NOMO-1 treated with dmso at 0.1 percent for 144 hours (cell line): Measurements from ENCODE around the gene LDHD.

ENCODE experiments used
- DNase-seq: peaks from one replicate; lab custom pipeline; 2025; ENCODE audit not compliant: unreplicated experiment; lab: John Stamatoyannopoulos, UW

Gene LDHD

DNA sequence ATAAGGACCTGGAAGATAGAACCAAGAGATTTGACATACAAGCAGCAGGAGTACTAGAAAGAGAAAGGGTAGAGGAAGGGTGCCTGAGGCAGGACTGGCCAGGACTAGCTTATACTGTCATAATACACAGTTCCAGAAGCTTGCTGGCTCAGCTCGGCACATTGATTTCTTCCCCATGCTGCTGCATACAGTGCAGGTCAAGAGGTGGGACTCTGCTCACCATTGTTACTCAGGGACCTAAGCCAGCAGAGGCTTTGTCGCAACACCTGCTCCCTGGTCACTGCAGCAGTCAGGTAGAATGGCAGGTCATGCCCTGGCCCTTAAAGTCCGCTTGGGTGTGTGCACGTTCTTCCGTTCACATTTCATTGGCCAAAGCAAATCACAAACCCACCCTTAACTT, 32.8 kb downstream of the LDHD start:
- DNase-seq = no peak

DNA sequence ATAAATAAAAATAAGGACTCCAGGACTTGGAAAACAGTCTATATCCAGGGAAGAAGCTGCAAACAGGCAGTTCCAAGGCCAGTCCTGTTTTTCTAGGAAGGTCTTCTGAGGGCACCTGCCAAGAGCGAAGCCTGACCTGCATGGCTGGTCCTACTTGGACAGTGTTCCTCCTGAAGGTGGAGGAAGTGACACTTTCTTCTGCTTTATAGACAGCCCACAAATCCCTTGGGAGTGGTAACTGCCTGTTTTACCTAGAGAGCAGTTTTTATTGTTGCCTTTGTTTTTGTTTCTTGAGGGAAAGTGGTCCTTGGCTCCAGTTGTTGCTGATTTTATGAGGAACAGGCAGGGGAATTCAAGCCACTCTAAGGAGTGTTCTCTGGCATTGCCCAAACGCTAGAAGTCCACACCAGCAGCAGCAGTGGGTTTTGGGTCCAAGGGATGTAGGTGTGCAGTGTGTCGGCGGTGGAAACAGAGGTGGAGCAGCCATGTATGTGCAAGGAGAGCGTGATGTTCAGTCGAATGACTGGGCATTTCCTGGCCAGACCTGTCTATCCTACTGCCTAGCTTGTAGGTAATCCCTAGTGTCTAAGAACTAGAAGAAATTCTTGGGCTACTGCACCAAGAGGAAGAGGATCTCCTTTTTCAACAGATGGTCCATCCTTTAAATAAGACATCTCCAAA, 35.3 kb downstream of the LDHD start:
- DNase-seq = no peak

DNA sequence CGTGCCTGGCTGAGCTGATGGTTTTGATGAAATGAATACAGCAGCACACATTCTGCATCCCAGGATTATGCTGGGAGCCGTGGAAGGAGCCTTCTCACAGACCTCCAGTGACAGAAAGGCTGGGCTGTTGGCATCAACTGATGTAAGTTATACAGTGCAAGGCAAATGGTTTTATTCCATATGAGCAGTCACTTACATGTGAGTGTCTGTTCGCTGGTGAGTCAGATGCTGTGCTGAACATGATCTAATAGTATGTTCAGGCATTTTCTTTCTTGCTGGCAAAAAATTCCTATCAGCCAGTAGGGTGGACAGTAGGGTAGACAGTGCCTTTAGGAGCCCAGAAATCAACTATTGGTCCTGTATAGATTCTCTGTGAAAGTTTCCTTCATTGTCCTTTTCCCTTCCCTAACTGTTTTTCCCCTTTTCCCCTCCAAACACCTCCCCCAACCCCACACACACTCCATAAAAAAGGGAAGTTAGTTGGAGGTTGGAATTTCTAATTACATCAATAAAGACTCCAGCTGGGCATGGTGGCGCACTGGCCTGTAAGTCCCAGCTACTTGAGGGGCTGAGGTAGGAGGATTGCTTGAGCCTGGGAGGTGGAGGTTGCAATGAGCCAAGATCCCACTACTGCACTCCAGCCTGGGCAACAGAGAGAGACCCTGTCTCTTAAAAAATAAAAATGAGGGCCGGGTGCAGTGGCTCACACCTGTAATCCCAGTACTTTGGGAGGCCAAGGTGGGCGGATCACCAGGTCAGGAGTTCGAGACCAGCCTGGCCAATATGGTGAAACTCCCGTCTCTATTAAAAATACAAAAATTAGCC, 36.2 kb downstream of the LDHD start:
- DNase-seq = no peak

DNA sequence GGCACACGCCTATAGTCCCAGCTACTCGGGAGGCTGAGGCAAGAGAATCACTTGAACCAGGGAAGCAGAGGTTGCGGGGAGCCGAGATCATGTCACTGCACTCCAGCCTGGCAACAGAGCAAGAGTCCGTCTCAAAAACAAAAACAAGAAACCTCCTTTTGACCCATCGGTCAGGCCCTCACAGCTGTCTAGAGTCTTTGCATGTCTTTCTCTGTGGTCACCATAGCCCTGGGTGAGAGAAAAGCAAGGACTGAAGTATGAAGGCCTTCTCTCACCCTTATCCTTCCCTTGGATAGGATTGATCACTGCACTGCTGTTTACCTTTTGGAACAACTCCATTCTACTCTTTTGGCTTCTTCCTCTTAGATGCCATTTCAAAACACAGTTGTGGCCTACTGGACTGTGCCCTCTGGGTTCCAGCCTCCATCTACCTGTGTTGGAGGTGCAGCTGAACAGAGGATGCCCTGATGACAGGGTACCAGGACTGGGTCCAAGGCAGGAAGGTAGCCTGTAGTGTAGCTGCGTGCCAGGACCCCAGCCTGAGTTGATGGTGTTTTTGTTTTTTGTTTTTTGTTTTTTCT, 37.1 kb downstream of the LDHD start:
- DNase-seq = no peak

DNA sequence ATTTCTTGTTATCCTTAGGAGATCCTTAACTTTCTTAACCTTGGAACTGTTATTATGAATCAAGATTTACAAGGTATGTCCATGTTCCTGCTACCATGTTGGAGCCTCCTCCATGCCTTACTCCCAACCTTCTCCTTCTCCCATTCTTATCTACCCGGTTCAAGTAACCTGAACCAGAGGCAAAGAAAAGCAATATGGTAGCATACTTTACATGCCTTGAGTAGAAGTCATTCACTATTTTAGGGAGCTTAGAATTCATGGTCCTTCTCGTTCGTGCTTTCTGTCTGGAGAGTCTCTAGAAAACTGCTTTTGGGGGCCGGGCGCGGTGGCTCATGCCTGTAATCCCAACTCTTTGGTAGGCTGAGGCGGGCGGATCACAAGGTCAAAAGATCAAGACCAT, 37.7 kb downstream of the LDHD start:
- DNase-seq = no peak

DNA sequence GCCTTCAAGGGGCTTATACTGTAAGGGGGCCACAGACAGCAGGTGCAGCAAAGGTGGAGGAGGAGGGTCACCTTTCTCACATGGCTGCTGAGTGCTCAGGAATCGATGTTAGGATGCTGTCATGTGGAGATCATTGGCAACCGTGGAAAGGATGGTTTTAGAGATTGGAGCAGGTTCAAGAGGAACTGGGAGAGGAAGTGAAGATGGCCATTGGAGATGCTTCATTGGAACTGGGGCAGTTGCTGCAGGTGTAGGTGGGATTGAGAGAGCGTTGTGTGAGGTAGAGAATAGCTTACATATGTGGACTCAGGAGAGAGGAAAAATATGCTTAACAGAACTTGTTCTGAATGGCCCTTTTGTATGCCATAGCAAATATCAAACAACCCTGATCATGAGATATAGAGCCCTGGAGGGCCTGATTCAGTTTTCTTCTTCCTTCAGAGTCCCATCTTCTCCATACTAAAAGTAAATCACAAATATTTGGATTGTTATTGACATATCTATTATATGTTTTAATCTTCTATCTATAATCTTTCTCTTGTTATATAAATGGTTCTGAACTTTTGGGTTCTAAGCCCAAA, 40.8 kb downstream of the LDHD start:
- no peak for DNase-seq

DNA sequence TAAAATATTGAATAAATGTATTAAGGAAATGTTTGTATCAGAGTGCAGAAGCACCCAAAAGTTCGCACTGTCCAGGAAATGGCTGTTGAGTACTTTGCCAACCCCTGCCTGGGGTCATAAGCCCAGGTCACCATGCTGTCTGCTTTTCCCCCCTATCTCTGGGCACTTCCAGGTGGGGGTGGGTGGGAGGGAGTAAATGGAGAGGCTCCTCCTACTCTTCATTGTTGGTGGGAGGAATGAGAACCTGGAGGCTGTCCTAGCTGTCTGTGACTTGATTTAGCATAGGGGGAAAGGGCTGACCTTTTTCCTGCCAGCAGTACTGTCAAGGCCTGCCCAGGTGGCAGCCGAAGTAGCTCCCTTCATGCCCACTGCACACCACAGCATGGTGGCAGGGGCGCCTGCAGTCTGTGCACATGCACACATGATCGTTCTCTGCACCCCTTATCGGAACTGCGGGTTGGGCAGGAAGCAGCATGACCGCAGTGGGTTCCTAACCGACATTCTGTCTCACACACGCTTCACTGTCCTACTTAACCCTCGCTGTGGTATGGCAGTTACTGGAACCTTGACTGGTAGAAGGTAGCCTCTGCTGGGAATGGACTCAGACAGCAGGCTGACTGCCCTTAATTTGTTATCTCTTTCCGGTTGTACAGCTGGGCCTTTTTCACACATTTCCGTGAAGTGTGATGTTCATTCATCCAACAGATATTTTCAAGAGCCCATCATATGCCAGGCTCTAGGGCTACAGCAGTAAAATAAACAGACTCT, 41.5 kb downstream of the LDHD start:
- peak; percentile 91 for DNase-seq

DNA sequence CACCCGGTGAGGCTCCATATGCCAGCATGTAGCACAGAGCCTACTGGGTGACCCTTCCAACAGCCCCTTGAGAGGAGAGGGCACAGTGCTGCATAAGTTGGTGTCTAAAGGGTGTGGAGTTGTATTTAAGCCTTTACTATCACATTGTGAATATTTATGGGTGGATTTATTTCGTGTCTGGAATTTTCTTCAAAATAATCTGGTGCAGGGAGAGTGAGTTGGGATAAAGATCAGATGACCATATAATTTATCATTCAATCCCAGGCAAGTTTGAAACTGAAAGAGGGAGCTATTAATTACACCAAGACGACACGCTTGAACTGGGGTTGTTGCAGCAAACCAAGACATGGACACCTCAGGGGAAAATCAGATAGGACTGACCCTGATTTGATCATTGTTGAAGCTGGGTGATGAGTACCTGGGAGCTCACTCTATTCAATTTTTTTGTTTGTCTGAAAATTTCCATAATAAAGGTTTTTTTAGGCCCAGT, 42.2 kb downstream of the LDHD start:
- no peak for DNase-seq

DNA sequence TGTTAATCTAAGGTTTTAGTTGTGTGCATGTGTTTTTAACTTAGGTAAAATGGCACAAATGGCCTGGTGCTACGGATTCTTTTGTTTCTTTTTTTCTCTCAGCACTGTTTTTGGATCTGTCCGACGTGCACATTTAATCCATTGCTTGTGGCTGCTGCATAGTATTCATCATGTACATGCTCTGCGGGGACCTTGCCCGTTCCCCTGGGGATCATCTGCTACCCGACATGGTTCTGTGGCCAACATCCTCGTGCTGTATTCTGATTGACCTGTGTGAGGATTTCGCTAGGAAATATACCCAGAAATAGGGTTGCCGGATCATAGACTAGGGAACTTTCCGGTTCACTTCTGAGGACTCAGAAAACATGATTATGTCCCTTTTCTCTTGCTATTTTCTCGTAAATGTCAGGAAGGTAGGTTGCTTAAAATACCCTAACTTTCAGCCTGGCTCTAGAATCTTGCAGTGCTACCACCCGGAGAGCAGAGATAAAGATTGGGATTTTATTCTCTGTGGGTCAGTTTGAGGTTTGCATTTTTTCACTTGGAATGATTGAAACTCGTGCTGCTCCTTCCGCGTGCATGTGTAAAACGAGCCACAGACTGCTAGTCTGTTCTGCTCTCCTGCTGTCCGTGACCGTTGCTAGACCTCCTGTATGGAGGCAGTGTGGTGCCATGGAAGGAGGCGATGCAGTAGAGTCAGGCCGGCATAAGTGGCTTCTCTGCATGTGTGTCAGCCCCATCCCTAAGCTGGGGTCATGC, 42.9 kb downstream of the LDHD start:
- no peak for DNase-seq

DNA sequence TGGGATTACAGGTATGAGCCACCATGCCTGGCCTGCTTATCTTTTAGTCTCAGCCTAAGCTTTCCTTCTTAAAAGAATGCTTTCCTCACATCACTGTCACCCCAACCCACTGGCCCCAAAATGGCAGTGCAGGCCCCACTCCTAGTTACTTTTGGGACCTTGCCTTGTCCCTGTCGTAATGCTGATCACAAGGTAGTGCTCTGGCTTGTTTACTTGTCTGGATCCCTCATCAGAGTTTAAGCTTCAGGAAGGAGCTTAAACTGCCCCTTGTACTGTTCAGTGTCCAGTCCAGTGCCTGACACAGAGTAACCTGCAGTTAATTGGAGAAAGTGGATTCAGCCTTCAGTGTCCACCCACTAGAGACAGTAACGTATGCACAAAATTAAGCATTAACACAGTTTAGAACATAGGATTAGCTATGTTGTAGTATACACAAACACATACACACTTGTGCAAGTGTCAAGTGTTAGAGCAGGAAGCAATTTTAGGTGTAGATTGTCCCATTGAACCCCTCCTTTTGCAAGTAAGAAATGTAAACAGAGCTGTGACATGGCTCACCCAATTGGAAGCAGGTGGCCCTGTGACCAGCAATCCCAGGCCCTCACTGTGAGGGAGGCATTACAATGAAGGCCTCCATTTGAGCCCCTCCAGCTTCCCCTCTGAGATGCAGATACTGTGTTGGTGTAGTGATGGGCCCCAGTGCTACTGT, 44.2 kb downstream of the LDHD start:
- DNase-seq = no peak

DNA sequence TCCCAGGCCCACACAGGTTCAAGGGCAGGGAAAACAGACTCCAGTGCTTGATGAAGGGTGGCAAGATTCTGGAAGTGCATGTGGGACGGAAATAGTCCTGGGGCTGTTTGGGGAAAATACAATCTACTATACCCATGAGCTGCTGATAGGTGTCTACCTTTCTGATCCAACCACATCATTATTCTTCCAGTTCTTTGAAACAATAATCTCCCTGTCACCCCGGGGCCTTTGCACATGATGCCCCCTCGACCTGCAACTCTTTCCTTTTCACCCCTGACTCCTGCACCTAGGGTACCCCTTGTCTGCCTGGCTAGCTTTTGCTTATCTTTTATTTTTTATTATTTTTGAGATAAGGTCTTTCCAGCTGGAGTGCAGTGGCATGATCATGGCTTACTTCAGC, 45.0 kb downstream of the LDHD start:
- DNase-seq = no peak

DNA sequence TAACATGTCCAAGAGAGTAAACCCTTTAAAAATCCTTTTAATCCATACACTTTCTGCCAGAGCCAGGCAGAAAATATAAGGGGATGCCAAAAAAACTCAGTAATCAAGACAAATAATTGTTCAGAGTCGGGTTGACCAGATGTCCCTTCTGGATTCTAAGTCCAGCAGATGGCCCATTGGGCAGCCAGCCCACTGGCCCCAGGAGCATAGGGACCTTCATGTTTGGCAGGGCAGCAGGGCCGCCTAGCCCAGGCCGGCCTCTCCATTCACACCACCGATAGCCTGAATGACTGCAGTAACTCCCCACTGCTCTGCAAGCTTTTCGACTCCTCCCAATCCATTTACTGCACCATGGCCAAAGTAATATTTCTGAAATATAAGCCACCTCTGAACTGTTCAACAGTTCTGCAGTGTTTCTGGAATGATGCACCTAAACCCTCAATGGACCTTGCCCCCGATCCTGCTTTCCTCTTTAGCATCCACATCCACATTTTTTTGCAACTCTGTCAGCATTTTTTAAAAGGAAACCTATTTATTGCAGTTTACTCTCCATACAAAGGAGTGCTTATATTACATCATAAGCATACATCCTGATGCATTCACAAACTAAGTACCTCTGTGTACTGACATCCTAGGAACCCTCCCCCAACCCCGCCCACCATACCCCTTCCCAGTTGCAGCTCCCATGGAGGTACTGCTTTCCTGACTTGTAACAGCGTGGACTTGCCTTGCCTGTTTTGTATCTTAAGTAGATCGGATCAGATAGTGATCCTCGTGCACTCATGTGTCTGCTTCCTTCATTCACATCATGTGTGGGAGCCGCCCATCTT, 46.4 kb downstream of the LDHD start:
- no peak for DNase-seq

DNA sequence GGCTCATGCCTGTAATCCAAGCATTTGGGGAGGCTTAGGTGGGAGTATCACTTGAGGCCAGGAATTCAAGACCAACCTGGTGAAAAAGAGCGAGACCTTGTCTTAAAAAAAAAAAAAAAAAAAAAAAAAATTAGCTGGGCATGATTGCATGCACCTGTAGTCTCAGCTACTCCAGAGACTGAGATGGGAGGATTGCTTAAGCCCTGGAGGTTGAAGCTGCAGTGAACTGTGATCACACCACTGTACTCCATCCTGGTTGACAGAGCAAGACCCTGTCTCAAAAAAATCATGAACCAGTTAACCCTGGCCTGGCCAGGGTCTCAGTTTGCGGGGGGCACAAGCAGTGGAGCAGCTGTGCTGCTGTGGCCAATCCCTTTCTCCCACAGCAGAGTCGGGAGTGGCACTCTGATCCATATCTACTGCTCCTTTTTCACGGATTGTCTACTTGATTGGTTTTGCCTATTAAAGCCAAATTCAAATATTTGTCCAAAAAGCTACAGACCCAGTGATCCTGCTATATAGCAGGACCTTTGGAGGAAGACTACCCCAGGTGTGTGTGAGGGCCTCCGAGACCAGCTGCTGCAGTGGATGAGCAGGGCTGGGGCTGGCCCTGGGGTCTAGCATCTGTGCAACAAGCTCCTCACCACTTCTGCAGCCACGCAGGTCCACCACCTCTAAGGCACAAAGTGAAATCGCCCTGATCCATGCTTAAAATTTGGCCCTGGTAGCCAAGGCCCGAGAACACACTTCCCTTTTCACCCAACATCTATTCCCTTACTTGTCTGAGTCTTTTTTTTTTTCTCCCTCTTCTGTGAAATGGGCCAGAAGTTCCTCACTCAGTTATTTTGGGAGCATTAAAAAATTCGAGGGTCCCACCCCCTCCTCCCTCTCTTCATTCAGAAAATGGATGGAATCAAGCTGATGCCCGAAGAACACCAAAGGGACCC, 48.2 kb downstream of the LDHD start:
- DNase-seq = no peak

DNA sequence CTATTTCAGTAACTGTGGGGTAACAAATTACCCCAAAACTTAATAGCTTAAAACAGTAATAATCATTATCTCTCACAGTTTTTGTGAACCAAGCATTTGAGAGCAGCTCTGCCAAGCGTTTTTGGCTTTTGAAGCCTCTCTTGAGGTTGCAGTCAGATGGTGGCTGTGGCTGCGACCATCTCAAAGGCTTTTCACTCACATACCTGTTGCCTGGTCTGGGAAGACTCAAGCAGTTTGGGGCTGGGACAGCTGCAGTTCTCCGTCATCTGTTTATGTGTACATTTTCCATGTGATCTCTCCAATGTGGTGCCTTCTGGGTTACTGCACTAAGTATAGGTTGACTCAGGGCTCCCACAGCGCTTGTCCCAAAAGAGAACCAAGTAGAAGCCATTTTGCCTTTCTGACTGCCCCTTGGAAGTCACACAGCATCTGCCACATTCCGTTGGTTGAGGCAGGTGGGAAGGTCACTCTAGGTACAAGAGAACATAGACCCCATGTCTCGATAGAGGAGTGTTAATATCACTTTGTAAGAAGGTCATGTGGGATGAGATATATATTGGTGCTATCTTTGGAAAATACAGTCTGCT, 49.6 kb downstream of the LDHD start:
- no peak for DNase-seq

DNA sequence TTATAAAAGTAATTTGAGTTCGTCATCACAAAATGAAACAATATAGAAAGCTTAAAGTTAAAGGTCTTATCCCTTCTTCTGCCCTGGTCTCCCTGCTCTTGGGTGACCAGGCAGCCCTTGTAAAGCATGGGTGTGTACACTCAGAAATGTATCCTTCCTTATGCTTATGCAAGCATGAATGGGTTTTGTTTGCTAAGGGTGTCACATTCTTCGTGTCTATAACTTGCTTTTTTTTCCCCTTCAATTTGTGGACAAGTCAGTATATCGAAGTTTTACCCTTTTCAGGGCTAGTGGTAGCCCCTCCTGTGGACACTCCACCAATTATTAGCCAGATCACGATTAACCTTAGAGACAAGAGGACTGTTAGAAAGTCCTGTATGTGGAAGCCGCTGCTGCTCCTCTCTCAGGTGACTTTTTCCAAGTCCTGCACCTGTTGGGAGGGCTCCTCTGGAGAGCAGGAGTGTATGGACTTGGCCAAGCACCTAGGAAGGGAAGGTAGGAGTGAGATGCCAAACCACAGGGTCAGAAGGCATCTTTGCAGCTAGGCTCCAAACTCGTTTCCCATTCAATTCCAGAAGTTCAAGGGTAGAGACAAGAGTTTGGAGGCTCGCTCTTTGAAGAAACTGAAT, 50.9 kb downstream of the LDHD start:
- no peak for DNase-seq

DNA sequence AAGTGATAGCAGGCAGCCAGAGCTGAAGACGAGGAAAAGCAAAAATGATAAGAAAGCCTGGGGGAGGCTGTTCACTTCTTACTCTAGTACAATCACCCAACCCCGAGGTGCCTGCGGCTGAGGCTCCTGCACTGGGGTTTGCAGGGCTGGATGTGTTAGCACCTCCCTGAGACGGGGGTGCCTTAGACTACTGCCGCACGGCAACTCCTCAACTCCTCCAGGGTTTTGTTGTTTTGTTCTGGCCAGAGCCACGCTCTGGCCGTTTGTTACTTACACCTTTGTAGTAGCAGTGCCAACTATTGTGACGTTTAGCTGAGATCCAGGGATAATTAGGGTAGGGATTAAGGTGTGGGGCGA, 51.5 kb downstream of the LDHD start:
- DNase-seq = no peak
